ENCODE measurements around the gene PTGDR. TPM values are rescaled to one million over a fixed set of nuclear protein-coding genes. Genes with fewer than 3 reads are reported as not detected.
A peak's percentile ranks its signal among the peaks of the same experiment; 100 is the strongest.

Gene PTGDR
- total and polyA plus RNA-seq, 2 of the 8 experiments (the other 6 are each of a cell fraction or from before 2014, with no cell fraction given) = 0.22 to 0.83 TPM

- no peak overlapping the region for H3K4ac ChIP-seq (replicated peaks; ENCODE audit: insufficient read length, low read depth, low read length)
- no peaks in the 10 kb centered on the region for H3K79me2 ChIP-seq (ENCODE audit: control insufficient read depth in 1 of 2, insufficient read depth in 2 of 2, low read length in 2 of 2)
- H3K27me3 ChIP-seq (replicated peaks in 1 of 4; ENCODE audit: control insufficient read depth in 3 of 4, extremely low read depth in 1 of 4, insufficient read depth in 3 of 4, low read length in 3 of 4) = no peaks in the 10 kb centered on the region
- H2BK5ac ChIP-seq (ENCODE audit: low read depth, low read length) = no peak overlapping the region
- H2BK15ac ChIP-seq (ENCODE audit: low read length) = 0 out of 2 replicates have a peak overlapping the region, but pooled peaks have one; percentile 23
- H2BK20ac ChIP-seq (ENCODE audit: low read length) = no peak overlapping the region
- H3K9me3 ChIP-seq (ENCODE audit: insufficient read depth in 2 of 2, low read depth in 1 of 2, low read length in 1 of 2) = no peaks in the 10 kb centered on the region
- H4K8ac ChIP-seq (ENCODE audit: extremely low read depth, insufficient read depth, low read length) = no peak overlapping the region
- no peak overlapping the region for H3K27ac ChIP-seq (ENCODE audit: low read depth, low read length)
- no peak overlapping the region for H2BK12ac ChIP-seq (ENCODE audit: low read depth, low read length)
- WGBS, 2 experiments (ENCODE audit: extremely low coverage in 1 of 2, insufficient coverage in 1 of 2, insufficient read length in 1 of 2, insufficient replicate concordance in 2 of 2, low coverage in 1 of 2, low lambda C conversion rate in 2 of 2, missing lambda C conversion rate in 1 of 2) = 92% methylated on average over 4 of the region's 4 CpGs; no CpG with 5 or more reads in 1 of the 2 experiments
- H3K36me3 ChIP-seq (ENCODE audit: control insufficient read depth in 2 of 4, insufficient read depth in 4 of 4, low read length in 3 of 4) = no peaks in the 10 kb centered on the region
- no peak overlapping the region for H3K23ac ChIP-seq (ENCODE audit: insufficient read length)
- no peak overlapping the region for H3K14ac ChIP-seq (ENCODE audit: insufficient read length)
- no peak overlapping the region for H3K18ac ChIP-seq (ENCODE audit: extremely low read depth, low read length)
- no peak overlapping the region for H2BK120ac ChIP-seq (replicated peaks; ENCODE audit: low read depth, low read length)
- FAIRE-seq (no peak), DNase-seq (ENCODE audit: low read depth in 1 of 2, low spot score in 2 of 2) (peak in 1 of 2 experiments; percentile 16)
- no peaks in the 10 kb centered on the region for H3K79me1 ChIP-seq (ENCODE audit: low read depth, low read length)
- no peak overlapping the region for H2AFZ ChIP-seq (ENCODE audit: low read length)
- no peak overlapping the region for H3K4me3 ChIP-seq (ENCODE audit: extremely low read depth in 1 of 4, insufficient read depth in 2 of 4, low read depth in 3 of 4, low read length in 4 of 4)
- no peaks in the 10 kb centered on the region for H3K4me1 ChIP-seq (replicated peaks in 1 of 4; ENCODE audit: control insufficient read depth in 3 of 4, insufficient read depth in 4 of 4, low read length in 3 of 4)
- H3K23me2 ChIP-seq (ENCODE audit: low read depth, low read length) = no peaks in the 10 kb centered on the region; the same call in 1 of the 2 replicates
- ChIA-PET POLR2A (ENCODE audit: partially characterized antibody) (interaction anchor here (0.7 kb wide), 1 partner anchor 23 kb away, joined by 3 read pairs; no protein-coding TSS in a partner anchor), CTCF (ENCODE audit: partially characterized antibody) (interaction anchor here (0.6 to 2.0 kb wide), 5 partner anchors 12 to 291 kb away, joined by 3 to 5 read pairs (median 3); no protein-coding TSS in a partner anchor)
- no peak overlapping the region for H4K91ac ChIP-seq (replicated peaks; ENCODE audit: insufficient read length, low read length)
- no peak overlapping the region for H3K9ac ChIP-seq (replicated peaks in 1 of 4; ENCODE audit: extremely low read depth in 1 of 4, low read depth in 3 of 4, low read length in 3 of 4)
- no peaks in the 10 kb centered on the region for H4K20me1 ChIP-seq (replicated peaks in 1 of 2; ENCODE audit: control insufficient read depth in 1 of 2, insufficient read depth in 2 of 2, low read length in 2 of 2)
- H3K56ac ChIP-seq (replicated peaks; ENCODE audit: insufficient read length, low read depth, low read length) = no peak overlapping the region
- H4K5ac ChIP-seq (ENCODE audit: insufficient read length, low read depth, low read length) = no peak overlapping the region
- no peak overlapping the region for H2AK5ac ChIP-seq (ENCODE audit: low read depth, low read length)
- no peak overlapping the region for H3K4me2 ChIP-seq (ENCODE audit: insufficient read depth in 1 of 2, low read depth in 2 of 2, low read length in 2 of 2)
- TF ChIP-seq CBX5 (IDR thresholded peaks at IDR 0.05; ENCODE audit: low read depth, low read length) (no peak), NRF1 (IDR thresholded peaks at IDR 0.05; ENCODE audit: low read depth, low read length) (no peak), TBP (IDR thresholded peaks at IDR 0.05; ENCODE audit: low read depth, low read length) (no peak), NANOG (IDR thresholded peaks at IDR 0.05; ENCODE audit: insufficient read depth, low read depth, low read length, poor library complexity, severe bottlenecking) (no peak), FOSL1 (IDR thresholded peaks at IDR 0.05; ENCODE audit: insufficient read depth, low read depth, low read length) (no peak), EP300 (IDR thresholded peaks at IDR 0.05; ENCODE audit: borderline replicate concordance in 1 of 2, low read depth in 2 of 2, low read length in 2 of 2) (no peak), KDM1A (IDR thresholded peaks at IDR 0.05; ENCODE audit: borderline replicate concordance, low read length) (no peak), TCF12 (IDR thresholded peaks at IDR 0.05; ENCODE audit: low read depth, low read length) (no peak)
Observed at GRCh38 chr14:52286661-52287649, 19.5 kb downstream of the PTGDR start.

Data from H1 (cell line).